Measurements from ENCODE around the gene SLC35F1. TPM values are rescaled to one million over a fixed set of nuclear protein-coding genes. Genes with fewer than 3 reads are reported as not detected.

The SLC35F1 gene
- total RNA-seq, 1 experiment from 2014 or later, result 0.17 TPM

DNA sequence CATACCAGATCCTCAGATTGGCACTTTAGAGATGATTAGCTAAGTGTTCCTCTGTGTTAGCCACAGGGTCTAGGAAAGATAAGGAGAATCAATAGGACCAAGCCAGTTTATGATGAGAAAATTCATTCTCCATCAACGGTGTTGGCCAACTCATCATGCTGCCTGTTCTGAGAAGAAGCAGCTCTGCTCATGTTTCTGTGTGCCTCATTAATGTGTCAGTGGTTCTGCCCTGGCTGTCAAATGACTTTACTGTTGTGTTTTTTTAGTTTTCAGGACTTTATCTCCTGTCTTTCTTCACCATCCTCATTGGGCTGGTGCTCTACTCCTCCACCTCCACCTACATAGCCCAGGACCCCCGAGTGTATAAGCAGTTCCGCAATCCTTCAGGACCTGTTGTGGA is 406.7 kb downstream of the SLC35F1 start:
- no peak for DNase-seq (ENCODE audit: low read depth)

DNA sequence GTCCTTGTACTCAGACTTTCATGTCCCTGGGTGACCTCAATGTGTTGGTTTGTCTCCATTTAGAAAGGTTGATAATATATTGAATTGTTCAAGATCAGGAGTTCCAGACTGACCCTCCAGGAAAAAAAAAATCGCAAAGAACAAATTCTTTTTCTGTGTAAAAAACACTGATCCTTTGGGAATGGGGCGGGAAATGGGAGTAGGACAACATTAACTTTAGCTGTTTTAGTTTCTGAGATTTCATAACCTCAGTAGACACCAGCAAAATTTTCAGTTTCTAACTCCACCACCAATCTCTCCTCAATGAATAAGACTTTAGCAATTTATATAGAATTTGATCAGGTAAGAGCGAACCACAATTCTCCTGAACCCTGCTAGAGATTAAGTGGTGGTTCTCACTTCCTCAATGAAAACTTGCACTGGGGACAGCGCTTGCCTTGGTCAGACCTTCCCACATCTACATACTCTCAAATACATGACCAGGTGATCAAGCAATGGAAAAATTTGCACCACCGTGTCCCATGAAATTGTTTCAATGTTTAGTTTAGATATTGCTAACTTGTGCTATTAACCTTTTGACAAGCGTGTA is 409.8 kb downstream of the SLC35F1 start:
- no peak for DNase-seq (ENCODE audit: low read depth)

DNA sequence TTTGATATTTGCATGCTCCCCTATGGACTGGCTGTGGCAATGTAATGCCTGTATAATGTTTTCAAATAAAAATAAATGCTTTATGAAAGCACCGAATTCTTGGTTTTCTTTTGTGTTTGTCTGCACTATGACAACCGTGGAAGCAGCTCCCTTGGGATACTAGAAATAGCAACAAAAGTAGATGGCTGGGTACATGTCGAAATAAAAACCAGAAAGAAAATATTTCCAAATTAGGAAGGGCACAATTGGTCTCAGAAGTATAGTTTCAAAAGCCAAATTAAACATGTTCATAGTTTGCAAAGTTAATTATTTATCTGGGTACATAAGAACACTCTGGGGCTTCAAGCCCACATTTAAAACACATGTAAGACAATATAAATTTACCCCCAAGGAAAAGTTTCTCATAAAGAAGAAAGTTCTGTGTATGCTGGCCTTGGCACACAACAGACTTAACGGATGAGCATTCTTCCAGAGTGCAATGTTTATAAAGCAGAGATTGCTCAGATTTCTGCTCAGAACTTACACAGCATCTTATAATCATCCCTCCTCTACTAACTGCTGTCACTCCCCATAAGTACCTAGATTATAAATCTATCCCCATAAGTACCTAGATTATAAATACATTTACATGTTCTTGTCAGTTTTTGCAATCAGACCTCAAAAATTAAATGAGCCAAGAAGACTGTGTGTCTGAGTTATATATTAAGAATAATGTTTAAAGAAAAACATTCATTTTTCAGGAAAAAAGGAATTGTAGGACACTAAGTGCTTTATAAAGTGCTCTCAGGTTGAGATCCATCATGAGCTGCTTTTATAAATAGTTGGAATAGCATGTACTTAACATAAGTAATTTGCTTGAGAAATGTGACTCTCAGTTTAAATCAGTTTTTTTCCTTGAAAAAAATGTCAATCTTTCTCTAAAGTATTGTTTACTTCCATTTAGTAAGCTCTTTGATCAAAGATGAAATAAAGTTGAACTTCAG is 410.8 kb downstream of the SLC35F1 start:
- DNase-seq (ENCODE audit: low read depth), result no peak

DNA sequence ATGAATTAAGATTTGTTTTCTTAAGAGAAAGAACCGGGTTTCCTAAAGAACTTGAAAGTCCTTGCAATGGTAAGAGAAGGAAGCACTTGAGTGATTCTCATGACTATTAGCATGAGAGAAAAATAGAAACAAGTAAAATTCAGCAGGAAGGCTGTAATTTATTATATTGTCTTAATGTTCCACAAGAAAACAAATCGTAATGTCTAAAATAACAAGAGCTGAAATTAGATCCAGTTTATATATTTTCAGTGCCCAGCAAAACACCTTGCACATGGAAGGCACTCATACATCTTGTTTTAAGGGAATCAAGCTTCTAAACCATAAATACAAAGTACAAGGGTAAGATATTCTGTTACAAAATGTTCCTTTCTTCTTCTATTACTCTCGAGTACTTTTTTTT is 411.6 kb downstream of the SLC35F1 start:
- no peak for DNase-seq (ENCODE audit: low read depth)

DNA sequence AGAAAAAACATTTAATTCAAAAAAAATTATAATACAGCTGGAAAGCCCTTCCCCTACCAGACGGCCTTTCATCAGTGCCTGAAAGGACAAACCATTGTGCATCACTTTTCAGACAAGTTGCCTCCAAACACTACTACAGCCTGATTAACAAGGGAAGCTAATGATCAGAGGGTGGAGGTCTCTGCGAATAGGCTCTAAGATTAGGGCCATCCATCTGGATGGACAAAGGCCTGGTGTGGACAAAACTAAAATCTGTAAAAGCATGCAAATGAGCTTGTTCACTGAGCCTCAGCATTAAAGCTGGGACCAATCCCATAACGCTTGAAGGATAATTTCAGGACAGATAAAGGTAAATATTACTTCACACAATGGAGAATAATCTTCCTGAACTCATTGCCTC is 412.4 kb downstream of the SLC35F1 start:
- no peak for DNase-seq (ENCODE audit: low read depth)

DNA sequence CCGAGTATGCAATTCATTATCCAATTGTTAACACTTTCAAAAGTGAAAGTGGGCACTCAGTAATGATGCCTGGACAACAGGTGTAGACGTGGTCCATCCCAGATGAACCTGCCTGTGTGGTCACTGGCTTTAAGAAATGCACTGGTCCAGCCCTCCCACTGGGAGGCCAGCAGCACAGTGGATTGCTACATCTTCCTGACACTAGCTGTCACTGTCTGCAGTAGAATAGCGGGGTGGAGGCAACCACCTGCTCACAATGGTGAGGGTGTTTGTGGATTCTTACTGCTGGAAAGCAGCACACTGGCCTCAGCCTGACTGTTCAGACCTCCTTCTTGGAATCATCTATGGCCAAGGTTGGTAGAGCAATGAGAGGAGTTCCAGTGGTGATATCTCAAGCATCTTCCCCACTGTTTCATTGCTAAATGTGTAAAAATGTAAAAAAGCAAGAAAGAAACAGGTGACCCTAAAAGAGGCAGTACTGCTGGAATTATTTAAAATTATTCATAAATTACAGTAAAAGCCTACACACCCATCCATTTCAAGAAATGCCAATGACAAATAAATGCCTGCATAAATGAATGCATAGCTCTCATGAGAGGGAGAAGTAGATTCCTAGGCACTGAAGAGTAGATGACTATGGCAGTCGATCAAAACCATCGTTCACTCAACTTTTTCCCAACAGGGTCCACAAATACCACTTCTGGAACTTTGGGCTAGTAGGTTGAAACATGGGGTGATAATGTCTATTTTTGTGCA is 413.0 kb downstream of the SLC35F1 start:
- no peak for DNase-seq (ENCODE audit: low read depth)

DNA sequence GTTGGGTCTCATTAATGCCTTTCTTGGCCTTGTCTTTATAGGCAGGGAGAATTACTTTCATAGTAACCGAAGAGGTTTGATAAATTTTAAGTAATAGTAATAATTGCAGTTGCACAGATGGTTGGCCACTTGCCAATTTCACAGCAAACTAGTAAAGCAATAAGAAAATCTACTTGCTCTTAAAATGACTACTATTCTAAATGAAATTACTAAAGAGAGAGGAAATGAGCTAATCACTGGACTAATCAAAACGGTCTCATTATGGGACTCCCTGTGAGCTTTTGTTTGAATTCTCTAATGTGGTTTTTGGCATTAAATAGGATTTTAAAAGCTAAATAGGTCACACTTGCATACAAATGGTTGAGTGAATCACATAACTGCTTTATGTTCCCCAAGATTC is 413.6 kb downstream of the SLC35F1 start:
- no peak for DNase-seq (ENCODE audit: low read depth)

DNA sequence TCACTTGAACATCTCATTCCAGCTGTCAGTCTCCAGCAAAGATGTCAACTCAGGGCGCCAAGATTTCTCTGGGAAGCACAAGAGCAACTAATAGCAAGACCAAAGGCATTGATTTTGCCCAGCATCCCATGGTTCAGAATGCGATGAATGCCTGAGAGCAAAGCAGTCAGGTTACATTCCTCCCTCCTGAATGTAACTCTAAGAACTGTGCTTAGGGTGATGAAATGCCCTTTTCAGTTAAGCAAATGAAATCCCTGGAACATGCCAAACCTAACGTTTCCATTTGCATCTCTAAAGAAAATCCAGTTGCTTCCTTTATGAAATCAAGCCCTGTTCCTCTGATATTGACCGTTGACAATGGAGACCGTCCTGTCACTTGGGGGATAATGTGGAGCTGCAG is 417.1 kb downstream of the SLC35F1 start:
- no peak for DNase-seq (ENCODE audit: low read depth)

DNA sequence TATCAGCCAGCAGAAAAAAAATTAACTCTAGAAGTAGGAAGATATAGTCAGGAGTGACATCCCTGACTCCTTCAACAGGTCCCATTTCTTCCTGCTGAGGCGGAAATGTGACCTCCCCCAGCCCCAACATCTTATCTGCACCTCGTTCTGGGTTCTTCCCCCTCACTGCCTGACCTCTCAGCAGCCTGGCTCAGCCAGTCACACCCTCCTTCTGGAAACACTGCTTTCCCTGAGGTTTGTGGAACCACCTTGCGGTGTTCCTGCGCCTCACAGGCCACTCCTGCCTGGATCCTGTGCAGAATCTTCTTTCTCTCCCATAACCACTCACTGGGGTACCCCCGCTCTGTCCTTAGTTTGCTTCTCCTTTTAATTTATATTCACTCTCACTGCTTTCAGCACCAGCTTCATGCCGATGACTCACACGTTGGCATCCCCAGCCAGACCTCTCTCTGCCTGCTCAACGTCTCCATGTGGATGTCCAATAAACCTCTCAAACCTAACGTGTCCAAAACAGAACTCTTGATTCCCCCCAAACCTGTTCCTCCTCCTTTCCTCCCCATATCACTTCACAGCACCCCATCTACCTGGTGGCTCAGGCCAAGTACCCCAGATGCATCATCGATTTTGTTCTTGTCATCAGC is 418.3 kb downstream of the SLC35F1 start:
- DNase-seq (ENCODE audit: low read depth), result peak; percentile 18

DNA sequence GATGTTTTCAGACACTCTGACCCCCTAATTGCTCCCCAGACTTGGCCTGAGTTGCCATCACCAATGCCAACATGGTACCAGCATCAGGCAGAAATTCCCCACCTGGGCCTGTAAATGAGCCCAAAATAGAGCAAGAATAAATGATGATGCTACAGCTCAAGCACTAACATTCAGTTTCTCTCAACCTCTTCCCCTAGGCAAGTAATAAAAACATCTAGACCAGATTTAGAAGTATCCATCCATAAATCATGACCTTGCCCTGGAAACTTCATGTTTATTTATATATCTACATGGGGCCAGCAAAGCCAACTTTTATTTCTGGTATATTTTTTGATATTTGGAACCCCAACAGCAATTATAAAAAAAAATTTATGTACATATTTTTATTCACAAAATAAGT is 419.6 kb downstream of the SLC35F1 start:
- no peak for DNase-seq (ENCODE audit: low read depth)

DNA sequence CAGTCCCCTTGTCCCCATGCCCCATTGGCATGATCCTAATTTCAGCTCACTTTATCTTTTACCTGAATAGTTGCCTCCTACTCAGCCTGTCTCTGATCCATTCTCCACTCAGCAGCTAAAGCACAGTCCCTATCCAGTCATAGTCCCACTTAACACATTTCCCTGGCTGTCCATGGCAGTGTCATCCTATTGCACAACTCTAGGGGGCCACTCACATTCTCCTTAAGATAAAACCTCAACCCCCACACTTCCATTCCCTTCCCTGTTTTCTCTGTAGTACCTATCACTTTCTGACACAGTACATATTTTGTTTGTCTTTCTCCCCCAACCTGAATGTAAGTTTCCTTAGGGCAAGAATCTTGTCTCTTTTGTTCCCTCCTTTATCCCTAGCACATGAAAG is 420.2 kb downstream of the SLC35F1 start:
- DNase-seq (ENCODE audit: low read depth), result no peak

DNA sequence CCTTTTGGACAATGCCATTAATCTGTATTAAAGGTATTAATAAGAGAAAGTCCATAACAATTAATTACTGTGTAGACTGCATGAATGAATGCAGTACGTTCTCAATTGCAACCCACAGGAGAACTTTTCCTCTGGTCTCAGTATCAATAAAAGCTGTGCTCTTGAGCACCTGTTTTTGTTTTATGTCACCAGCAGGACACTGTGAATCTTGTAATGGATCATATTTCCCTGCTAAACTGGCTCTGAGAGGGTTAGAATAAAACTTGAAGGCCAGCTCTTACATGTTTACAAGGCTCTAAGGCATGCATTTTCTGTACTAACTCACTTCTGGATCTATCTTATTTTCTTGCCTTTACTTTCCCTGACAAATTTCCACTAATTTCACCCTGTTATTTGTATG is 426.7 kb downstream of the SLC35F1 start:
- no peak for DNase-seq (ENCODE audit: low read depth)

DNA sequence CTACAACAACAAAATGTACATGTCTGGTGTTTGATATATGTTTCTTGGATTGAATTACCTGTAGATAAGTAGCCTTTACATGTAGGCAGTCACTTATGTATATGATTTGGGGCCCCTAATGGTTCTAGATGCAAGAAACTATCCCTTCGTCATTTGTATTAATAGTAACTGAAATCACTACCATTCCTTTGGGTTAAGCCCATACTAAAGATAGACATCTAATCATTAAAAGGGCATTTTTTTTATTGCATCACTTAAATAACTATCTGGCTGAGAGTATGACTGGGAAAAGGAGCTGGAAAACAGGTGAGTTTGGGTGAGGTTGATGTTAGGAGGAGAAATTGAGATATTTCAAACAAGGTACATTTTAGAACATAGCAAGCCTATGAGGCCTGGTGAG is 427.6 kb downstream of the SLC35F1 start:
- DNase-seq (ENCODE audit: low read depth), result no peak

DNA sequence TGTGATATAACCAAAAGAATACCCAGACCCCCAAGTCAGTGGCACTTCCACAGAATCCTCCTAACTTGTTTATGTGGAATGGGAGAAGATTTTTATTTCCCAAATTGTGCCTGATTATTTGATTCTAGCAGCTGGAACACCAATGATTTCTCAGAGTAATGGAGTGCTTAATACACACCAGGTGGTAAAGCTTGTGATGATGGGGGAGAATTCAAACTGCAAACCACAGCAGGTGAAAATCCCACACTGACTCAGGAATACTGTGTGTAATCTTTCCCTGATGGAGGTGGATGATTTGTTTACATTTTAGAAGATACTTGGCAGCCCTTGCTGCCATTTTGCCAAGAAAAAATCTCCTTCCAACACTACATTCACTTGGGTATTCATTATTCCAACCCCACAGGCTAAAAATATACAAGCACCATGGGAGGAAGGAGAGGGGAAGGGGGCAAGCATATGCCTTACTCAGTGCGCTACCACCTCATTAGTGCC is 428.3 kb downstream of the SLC35F1 start:
- no peak for DNase-seq (ENCODE audit: low read depth)

DNA sequence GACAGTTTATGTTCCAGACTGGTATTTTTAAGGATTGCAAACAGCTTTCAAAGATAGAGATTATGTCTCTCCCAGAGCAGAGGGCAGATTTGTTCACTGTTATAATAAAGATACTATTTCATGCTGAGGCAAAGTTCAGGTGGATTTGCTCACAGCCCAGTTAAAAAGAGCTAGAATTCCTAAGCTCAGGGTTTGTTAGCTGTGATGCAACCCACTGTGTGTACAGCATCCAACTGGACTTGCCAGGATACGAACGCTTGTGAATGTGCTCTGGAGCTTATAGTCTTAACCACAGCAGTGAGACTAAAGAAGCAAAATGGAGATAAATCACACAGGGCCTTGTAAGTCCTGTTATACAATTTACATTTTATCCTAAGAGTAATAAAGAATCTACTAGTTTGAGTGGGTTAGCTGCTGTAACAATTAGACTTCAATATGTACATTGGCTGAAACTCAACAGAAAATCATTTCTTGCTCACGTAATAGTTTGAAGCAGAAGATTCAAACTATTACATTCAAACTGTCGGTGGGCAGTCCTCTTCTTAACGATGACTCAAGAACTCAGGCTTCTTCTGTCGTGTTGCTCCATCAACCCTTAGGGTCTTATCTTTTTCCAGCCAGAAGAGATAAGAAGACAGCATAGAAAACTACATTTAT is 437.1 kb downstream of the SLC35F1 start:
- no peak for DNase-seq (ENCODE audit: low read depth)

DNA sequence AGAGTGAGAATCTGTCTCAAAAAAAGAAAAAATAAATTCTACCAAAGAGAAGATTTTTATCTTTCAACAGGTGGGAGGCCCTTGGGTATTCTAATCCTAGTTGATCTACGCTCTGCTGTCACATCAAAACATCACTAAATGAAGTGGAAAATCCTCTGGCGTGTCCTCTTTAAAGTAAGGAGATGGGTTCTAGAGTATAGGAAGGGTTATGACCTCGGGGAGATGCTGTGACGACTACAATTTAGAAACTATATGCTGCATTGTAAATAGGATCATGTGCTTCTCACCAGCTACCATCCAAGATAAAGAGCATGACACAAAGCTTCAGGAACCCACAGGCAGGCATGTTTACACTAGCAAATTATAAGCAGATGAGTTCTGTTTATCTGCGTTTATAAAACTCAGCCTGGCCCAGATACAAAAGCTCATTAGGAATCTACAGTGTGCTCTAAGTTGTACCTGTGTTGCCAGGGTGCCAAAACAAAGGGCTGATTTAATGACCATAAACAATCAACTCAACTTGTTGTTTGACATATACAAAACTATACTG is 443.9 kb downstream of the SLC35F1 start:
- DNase-seq (ENCODE audit: low read depth), result no peak

DNA sequence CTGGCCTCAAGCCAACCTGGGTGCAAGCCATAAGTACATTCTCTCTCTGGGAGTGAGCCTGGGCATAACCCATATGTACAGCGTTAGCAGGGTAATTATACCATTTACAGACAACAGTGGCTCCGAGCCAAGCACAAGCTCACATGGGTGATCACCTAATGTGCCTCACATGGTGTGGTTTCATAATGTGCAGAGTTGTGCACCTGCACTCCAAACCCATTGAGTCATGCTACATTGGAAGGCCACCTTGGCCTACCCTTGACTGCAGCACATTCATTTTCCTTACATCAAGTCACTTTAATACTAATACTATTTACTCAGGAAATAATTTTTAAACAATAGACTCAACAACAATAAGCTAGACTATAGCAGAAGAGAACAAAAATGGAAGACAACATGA is 446.5 kb downstream of the SLC35F1 start:
- no peak for DNase-seq (ENCODE audit: low read depth)

DNA sequence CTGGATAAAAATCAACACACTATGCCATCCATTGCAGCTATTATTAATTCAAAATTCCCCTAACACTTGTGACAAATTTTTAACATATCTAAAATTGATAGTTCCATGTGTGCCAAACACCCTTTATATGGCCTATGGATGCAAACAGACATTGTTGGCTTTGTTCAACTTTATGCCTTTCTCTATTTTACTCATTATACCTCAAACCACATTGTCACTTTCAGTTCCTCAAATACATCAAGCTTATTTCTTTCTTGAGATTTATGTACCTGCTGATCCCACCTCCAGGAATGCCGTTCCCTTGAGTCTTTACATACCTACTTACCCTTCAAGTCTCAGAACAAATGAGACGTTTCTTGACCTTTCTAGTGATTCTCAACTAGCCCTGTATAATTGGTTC is 447.6 kb downstream of the SLC35F1 start:
- DNase-seq (ENCODE audit: low read depth), result no peak

DNA sequence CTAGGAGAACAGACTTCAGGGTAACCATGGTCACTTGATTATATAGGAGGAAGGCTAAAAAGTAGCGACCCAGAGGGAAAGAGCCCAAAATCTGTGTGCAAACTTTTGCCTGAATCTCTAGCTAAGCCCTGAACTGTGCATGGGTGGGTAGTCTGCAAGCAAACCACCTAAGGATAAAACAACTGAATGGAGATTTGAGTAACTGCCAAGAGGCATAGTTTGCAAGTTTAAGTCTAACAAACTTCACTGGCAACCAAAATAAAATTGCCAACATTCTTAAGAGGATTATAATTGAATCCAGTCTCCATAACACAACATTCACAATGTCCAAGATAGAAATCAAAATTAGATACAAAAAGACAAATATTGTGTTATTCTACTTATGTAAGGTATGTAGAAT is 449.0 kb downstream of the SLC35F1 start:
- DNase-seq (ENCODE audit: low read depth), result no peak

DNA sequence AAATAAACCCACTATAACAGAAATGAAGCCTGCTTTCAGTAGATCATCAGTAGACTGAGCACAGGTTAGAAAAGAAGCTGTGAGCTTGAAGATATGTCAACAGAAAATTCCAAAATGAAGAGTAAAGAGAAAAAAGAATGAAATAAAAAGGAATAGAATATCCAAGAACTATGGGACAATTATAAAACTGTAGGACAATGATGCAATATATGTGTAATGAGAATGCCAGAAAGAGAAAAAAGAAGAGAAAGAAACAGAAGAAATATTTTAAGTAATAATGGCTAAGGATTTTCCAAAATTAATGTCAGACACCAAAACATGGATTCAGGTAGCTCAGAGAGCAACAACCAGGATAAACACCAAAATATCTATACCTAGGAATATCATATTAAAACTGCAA is 449.6 kb downstream of the SLC35F1 start:
- no peak for DNase-seq (ENCODE audit: low read depth)
